HepG2 (cell line): ENCODE results near the gene TCFL5.
A peak's percentile ranks its signal among the peaks of the same experiment; 100 is the strongest.

Source experiments
- SAFB2 ChIP-seq: sonication (generic); formaldehyde crosslinking; IDR thresholded peaks from 2 replicates; pipeline ENCODE4 v1.5.1; 2020; ENCODE audit warnings: missing genetic modification reagents, low read depth, mild to moderate bottlenecking, borderline replicate concordance
- TRIM24 ChIP-seq: sonication (generic); formaldehyde crosslinking; IDR thresholded peaks from 2 replicates; pipeline ENCODE4 v1.8.0; 2022; ENCODE audit warnings: mild to moderate bottlenecking, missing genetic modification reagents
- YY1 ChIP-seq: IDR thresholded peaks from 2 replicates; pipeline ENCODE4 v1.6.1; 2011; ENCODE audit warnings: low read length, low read depth, moderate library complexity, mild to moderate bottlenecking; ENCODE audit not compliant: insufficient read depth, insufficient replicate concordance
- ZNF431 ChIP-seq: sonication (generic); formaldehyde crosslinking; IDR thresholded peaks from 2 replicates; pipeline ENCODE4 v1.9.0; 2022; ENCODE audit warnings: missing genetic modification reagents, low read depth, mild to moderate bottlenecking, borderline replicate concordance
- TF ChIP-seq, protein P1 (sequence below): sonication (generic); formaldehyde crosslinking; IDR thresholded peaks from 2 replicates; pipeline ENCODE4 v1.5.1; 2020; ENCODE audit warnings: mild to moderate bottlenecking, missing genetic modification reagents, moderate library complexity
- TF ChIP-seq, protein P2 (sequence below): sonication (generic); formaldehyde crosslinking; IDR thresholded peaks from 2 replicates; pipeline ENCODE4 v1.5.0; 2020; ENCODE audit warnings: mild to moderate bottlenecking, missing genetic modification reagents, moderate library complexity
- TF ChIP-seq, protein P3 (sequence below): sonication (generic); formaldehyde crosslinking; IDR thresholded peaks from 2 replicates; pipeline ENCODE4 v1.4.0; 2020; ENCODE audit warnings: missing genetic modification reagents
- TF ChIP-seq, protein P4 (sequence below): sonication (generic); formaldehyde crosslinking; IDR thresholded peaks from 2 replicates; pipeline ENCODE4 v1.5.0; 2020; ENCODE audit warnings: mild to moderate bottlenecking, low read depth, missing genetic modification reagents, borderline replicate concordance
- TF ChIP-seq, protein P5 (sequence below): sonication (generic); formaldehyde crosslinking; IDR thresholded peaks from 2 replicates; pipeline ENCODE4 v1.4.0; 2020; ENCODE audit warnings: missing genetic modification reagents

DNA sequence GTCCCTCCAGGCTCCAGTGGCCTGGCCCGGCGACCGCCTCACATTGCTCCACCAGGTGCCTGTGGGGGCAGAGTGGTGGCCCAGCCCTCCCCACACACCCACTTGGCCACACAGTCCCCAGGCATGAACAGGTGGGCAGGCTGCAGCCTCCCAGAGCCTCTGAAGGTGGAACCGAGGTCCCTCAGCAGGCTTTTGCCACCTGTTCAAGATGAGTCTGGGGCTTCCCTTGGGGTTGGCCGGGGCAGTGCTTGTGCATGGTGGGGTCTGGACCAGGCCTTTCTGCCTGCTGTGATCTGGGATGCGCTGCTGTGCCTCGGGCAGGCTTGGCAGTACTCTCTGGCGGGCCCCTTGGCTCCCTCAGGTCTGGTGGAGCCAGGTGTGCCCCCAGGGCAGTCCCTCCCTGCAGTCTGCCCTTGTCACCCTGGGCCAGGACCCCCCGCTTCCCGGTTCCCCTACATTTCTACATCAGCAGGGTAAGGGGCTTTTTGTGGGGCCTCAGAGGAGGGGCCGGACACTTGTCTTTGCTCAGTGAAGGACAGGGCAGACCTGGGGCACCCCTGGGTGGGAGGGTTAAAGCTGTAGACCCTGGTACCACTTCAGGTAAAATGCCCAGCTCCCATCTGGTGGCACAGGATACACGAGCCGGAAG, 47.4 kb downstream of the TCFL5 start:
- TF ChIP-seq, protein P1, sequence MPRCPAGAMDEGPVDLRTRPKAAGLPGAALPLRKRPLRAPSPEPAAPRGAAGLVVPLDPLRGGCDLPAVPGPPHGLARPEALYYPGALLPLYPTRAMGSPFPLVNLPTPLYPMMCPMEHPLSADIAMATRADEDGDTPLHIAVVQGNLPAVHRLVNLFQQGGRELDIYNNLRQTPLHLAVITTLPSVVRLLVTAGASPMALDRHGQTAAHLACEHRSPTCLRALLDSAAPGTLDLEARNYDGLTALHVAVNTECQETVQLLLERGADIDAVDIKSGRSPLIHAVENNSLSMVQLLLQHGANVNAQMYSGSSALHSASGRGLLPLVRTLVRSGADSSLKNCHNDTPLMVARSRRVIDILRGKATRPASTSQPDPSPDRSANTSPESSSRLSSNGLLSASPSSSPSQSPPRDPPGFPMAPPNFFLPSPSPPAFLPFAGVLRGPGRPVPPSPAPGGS (CRISPR knock-in tag), result no peak
- TF ChIP-seq SAFB2 (CRISPR knock-in tag) (peak; percentile 74), TRIM24 (CRISPR knock-in tag) (no peak), ZNF431 (no peak), YY1 (no peak)
- TF ChIP-seq, protein P2, sequence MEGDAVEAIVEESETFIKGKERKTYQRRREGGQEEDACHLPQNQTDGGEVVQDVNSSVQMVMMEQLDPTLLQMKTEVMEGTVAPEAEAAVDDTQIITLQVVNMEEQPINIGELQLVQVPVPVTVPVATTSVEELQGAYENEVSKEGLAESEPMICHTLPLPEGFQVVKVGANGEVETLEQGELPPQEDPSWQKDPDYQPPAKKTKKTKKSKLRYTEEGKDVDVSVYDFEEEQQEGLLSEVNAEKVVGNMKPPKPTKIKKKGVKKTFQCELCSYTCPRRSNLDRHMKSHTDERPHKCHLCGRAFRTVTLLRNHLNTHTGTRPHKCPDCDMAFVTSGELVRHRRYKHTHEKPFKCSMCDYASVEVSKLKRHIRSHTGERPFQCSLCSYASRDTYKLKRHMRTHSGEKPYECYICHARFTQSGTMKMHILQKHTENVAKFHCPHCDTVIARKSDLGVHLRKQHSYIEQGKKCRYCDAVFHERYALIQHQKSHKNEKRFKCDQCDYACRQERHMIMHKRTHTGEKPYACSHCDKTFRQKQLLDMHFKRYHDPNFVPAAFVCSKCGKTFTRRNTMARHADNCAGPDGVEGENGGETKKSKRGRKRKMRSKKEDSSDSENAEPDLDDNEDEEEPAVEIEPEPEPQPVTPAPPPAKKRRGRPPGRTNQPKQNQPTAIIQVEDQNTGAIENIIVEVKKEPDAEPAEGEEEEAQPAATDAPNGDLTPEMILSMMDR (CRISPR knock-in tag), result no peak
- TF ChIP-seq, protein P3, sequence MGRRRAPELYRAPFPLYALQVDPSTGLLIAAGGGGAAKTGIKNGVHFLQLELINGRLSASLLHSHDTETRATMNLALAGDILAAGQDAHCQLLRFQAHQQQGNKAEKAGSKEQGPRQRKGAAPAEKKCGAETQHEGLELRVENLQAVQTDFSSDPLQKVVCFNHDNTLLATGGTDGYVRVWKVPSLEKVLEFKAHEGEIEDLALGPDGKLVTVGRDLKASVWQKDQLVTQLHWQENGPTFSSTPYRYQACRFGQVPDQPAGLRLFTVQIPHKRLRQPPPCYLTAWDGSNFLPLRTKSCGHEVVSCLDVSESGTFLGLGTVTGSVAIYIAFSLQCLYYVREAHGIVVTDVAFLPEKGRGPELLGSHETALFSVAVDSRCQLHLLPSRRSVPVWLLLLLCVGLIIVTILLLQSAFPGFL, result no peak
- TF ChIP-seq, protein P4, sequence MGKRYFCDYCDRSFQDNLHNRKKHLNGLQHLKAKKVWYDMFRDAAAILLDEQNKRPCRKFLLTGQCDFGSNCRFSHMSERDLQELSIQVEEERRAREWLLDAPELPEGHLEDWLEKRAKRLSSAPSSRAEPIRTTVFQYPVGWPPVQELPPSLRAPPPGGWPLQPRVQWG (CRISPR knock-in tag), result no peak
- TF ChIP-seq, protein P5, sequence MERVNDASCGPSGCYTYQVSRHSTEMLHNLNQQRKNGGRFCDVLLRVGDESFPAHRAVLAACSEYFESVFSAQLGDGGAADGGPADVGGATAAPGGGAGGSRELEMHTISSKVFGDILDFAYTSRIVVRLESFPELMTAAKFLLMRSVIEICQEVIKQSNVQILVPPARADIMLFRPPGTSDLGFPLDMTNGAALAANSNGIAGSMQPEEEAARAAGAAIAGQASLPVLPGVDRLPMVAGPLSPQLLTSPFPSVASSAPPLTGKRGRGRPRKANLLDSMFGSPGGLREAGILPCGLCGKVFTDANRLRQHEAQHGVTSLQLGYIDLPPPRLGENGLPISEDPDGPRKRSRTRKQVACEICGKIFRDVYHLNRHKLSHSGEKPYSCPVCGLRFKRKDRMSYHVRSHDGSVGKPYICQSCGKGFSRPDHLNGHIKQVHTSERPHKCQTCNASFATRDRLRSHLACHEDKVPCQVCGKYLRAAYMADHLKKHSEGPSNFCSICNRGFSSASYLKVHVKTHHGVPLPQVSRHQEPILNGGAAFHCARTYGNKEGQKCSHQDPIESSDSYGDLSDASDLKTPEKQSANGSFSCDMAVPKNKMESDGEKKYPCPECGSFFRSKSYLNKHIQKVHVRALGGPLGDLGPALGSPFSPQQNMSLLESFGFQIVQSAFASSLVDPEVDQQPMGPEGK (CRISPR knock-in tag), result no peak
